Esophagus mucosa (tissue), 1 donor: ENCODE data around the gene NCAPH2. TPM values are rescaled to one million over a fixed set of nuclear protein-coding genes. Genes with fewer than 3 reads are reported as not detected.

Experiments used
- ATAC-seq: fragments of 200-7000 bp; cut with Tn5 transposase; one replicate; pipeline ENCODE4 v1.9.1; 2020
- total RNA-seq: library from RNA; stranded (reverse); gene quantifications from one replicate; pipeline ENCODE4 v1.2.4, GENCODE V29; 2023
- donor health status: DM: yes; HTN: yes; CAD: no.

Gene NCAPH2
- total RNA-seq, 1 donor from 2014 or later: 37.1 TPM

GRCh38 chr22:50574383-50574755 lies 66.3 kb downstream of the NCAPH2 start:
- ATAC-seq: no peak

Other genes starting within 250 kb of the NCAPH2 start
- 2.6 TPM for gene MAPK12, start 246.5 kb upstream of the NCAPH2 start, total RNA-seq
- gene MAPK11, start 237.8 kb upstream of the NCAPH2 start, total RNA-seq: 5.8 TPM
- 148 TPM for gene PLXNB2, start 200.6 kb upstream of the NCAPH2 start, total RNA-seq
- 2.3 TPM for gene DENND6B, start 181.2 kb upstream of the NCAPH2 start, total RNA-seq
- gene PPP6R2, start 164.9 kb upstream of the NCAPH2 start, total RNA-seq: 29.3 TPM
- gene SBF1, start 33.2 kb upstream of the NCAPH2 start, total RNA-seq: 55.0 TPM
- 11.7 TPM for gene ADM2, start 26.7 kb upstream of the NCAPH2 start, total RNA-seq
- gene MIOX, start 21.4 kb upstream of the NCAPH2 start, total RNA-seq: not detected
- gene LMF2, start 522 bp upstream of the NCAPH2 start, total RNA-seq: 43.7 TPM
- gene SCO2, start 17.4 kb downstream of the NCAPH2 start, total RNA-seq: 1.2 TPM
- gene TYMP, start 21.8 kb downstream of the NCAPH2 start, total RNA-seq: 86.0 TPM
- gene KLHDC7B, start 37.7 kb downstream of the NCAPH2 start, total RNA-seq: 0.20 TPM
- gene SYCE3, start 54.7 kb downstream of the NCAPH2 start, total RNA-seq: not detected
- 12.1 TPM for gene CPT1B, start 70.2 kb downstream of the NCAPH2 start, total RNA-seq
- 31.4 TPM for gene CHKB, start 74.6 kb downstream of the NCAPH2 start, total RNA-seq
- 2.3 TPM for gene MAPK8IP2, start 92.6 kb downstream of the NCAPH2 start, total RNA-seq
- gene ARSA, start 119.9 kb downstream of the NCAPH2 start, total RNA-seq: 30.1 TPM
- 5.9 TPM for gene SHANK3, start 164.6 kb downstream of the NCAPH2 start, total RNA-seq
- gene ACR, start 230.0 kb downstream of the NCAPH2 start, total RNA-seq: 0.40 TPM